Activated CD8-positive, alpha-beta memory T cell treated with anti-CD3 and anti-CD28 coated beads, Interleukin-2, amount 50 U/mL, for 4 hours (primary cell): ENCODE measurements around the gene ABCA1.

Experiments used
- DNase-seq: peaks from one replicate; pipeline ENCODE4 v3.0.0-alpha.2; 2020

ABCA1 gene

GRCh38 chr9:104836767-104837166 lies 91.2 kb downstream of the ABCA1 start:
- DNase-seq = no peak

- no peak for DNase-seq
These were observed 91.7 kb downstream of the ABCA1 start for GRCh38 chr9:104836235-104836634.

- DNase-seq = no peak
These were observed 92.8 kb downstream of the ABCA1 start for GRCh38 chr9:104835161-104835560.

GRCh38 chr9:104833696-104834095 lies 94.3 kb downstream of the ABCA1 start:
- no peak for DNase-seq

- no peak for DNase-seq
These were observed 96.3 kb downstream of the ABCA1 start for GRCh38 chr9:104831681-104832080.

GRCh38 chr9:104826911-104827310 lies 101.0 kb downstream of the ABCA1 start:
- DNase-seq = no peak

GRCh38 chr9:104826079-104826775 lies 101.7 kb downstream of the ABCA1 start:
- DNase-seq = no peak

GRCh38 chr9:104820336-104820735 lies 107.6 kb downstream of the ABCA1 start:
- DNase-seq = no peak

- DNase-seq = no peak
These were observed 108.9 kb downstream of the ABCA1 start for GRCh38 chr9:104819033-104819432.

- no peak for DNase-seq
These were observed 110.5 kb downstream of the ABCA1 start for GRCh38 chr9:104817437-104817836.

- DNase-seq = no peak
These were observed 111.9 kb downstream of the ABCA1 start for GRCh38 chr9:104815851-104816565.

- DNase-seq = no peak
These were observed 117.3 kb downstream of the ABCA1 start for GRCh38 chr9:104810421-104811339.

- DNase-seq = no peak
These were observed 119.8 kb downstream of the ABCA1 start for GRCh38 chr9:104808035-104808614.

- DNase-seq = no peak
These were observed 122.5 kb downstream of the ABCA1 start for GRCh38 chr9:104805441-104805840.

GRCh38 chr9:104802906-104803305 lies 125.0 kb downstream of the ABCA1 start:
- DNase-seq = no peak

GRCh38 chr9:104802110-104802509 lies 125.8 kb downstream of the ABCA1 start:
- DNase-seq = no peak

- no peak for DNase-seq
These were observed 127.7 kb downstream of the ABCA1 start for GRCh38 chr9:104800068-104800785.

- no peak for DNase-seq
These were observed 129.6 kb downstream of the ABCA1 start for GRCh38 chr9:104798209-104798995.

GRCh38 chr9:104795857-104796256 lies 132.1 kb downstream of the ABCA1 start:
- no peak for DNase-seq

- no peak for DNase-seq
These were observed 132.9 kb downstream of the ABCA1 start for GRCh38 chr9:104795082-104795481.

- no peak for DNase-seq
These were observed 133.9 kb downstream of the ABCA1 start for GRCh38 chr9:104794070-104794469.

- no peak for DNase-seq
These were observed 139.7 kb downstream of the ABCA1 start for GRCh38 chr9:104788251-104788650.
